RWPE2 (cell line): ENCODE measurements around the gene MEF2C.

ENCODE experiments used
- ATAC-seq: fragments of 200-7000 bp; cut with Tn5 transposase; 3 replicates; pipeline ENCODE4 v1.9.1; 2021; ENCODE audit warnings: low read depth
- DNase-seq: peaks from one replicate; pipeline ENCODE4 v3.0.0-alpha.2; 2020; ENCODE audit warnings: low spot score
- H3K27ac ChIP-seq: fragments of 450-650 bp; 2 replicates; pipeline ENCODE4 v1.5.1; 2017; ENCODE audit warnings: mild to moderate bottlenecking; ENCODE audit not compliant: poor library complexity, severe bottlenecking
- H3K27me3 ChIP-seq: fragments of 250-450 bp; sonication (Bioruptor Pico); 2 replicates; pipeline ENCODE4 v1.5.1; 2021; ENCODE audit warnings: mild to moderate bottlenecking, moderate library complexity; ENCODE audit not compliant: insufficient read depth, poor library complexity, severe bottlenecking
- H3K36me3 ChIP-seq: fragments of 250-450 bp; sonication (Bioruptor Pico); 2 replicates; pipeline ENCODE4 v1.5.1; 2020; ENCODE audit warnings: low read depth, mild to moderate bottlenecking, moderate library complexity
- H3K4me1 ChIP-seq: fragments of 250-450 bp; sonication (Bioruptor Pico); 2 replicates; pipeline ENCODE4 v1.5.1; 2021; ENCODE audit warnings: mild to moderate bottlenecking, moderate library complexity; ENCODE audit not compliant: insufficient read depth, poor library complexity, severe bottlenecking
- H3K4me3 ChIP-seq: fragments of 250-450 bp; sonication (Bioruptor Pico); 2 replicates; pipeline ENCODE4 v1.5.1; 2021; ENCODE audit warnings: mild to moderate bottlenecking, moderate library complexity; ENCODE audit not compliant: severe bottlenecking
- H3K9me3 ChIP-seq: fragments of 250-450 bp; sonication (Bioruptor Pico); 2 replicates; pipeline ENCODE4 v1.5.1; 2021; ENCODE audit warnings: mild to moderate bottlenecking, moderate library complexity; ENCODE audit not compliant: severe bottlenecking
- CTCF ChIP-seq: fragments of 450-650 bp; IDR thresholded peaks from one replicate; pipeline ENCODE4 v1.5.1; 2017; ENCODE audit warnings: mild to moderate bottlenecking, moderate library complexity; ENCODE audit not compliant: poor library complexity, severe bottlenecking

MEF2C gene

DNA sequence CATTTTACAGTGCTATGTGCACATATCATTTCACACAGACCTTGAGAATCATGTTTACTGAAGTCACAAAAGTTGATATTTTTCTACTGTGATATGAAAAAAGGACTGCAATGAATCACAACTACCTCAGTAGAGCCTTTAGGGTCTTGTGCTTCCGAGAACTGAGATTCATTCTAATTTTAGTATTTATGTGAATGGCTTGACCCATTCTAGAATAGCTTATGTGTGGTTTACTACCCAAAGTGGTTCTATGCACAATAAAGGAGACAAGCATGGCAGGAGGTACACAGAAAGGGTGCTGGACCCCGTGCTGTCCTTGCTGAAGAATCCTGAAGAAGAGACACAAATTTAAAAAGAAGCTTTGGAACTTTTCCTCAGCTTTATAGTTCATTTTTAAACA, 28.2 kb downstream of the MEF2C start:
- no peaks in the 10 kb centered on the region for H3K36me3 ChIP-seq
- no peaks in the 10 kb centered on the region for H3K4me1 ChIP-seq
- DNase-seq (no peak), ATAC-seq (no peak)
- H3K27me3 ChIP-seq: no peaks in the 10 kb centered on the region
- no peaks in the 10 kb centered on the region for H3K9me3 ChIP-seq
- H3K4me3 ChIP-seq: no peak overlapping the region
- TF ChIP-seq CTCF: no peak
- no peak overlapping the region for H3K27ac ChIP-seq

DNA sequence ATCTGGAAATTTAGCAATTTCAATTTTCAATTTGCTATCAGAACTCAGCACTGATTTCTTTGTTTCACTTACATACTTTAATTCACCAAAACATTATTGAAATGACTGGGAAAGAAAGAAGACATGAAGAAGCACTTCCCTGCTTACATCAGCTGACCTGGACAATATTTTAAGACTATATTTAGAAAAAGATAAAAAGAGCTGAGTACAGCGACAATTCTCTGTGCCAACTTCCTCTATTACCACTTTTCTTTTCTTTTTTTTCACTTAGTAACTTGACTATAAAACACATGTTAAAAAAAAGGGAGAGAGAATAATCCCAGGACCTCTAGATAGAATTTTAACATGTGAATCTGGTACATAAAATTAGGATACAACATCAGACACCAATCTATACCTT, 35.6 kb downstream of the MEF2C start:
- TF ChIP-seq CTCF: no peak
- H3K4me1 ChIP-seq: no peaks in the 10 kb centered on the region
- H3K27me3 ChIP-seq: no peaks in the 10 kb centered on the region
- DNase-seq (no peak), ATAC-seq (no peak)
- H3K9me3 ChIP-seq: peaks cover 2% of the 10 kb centered on the region
- no peak overlapping the region for H3K4me3 ChIP-seq
- no peaks in the 10 kb centered on the region for H3K36me3 ChIP-seq
- no peak overlapping the region for H3K27ac ChIP-seq

GRCh38 chr5:88846434-88846833, 36.5 kb downstream of the MEF2C start:
- peaks cover 2% of the 10 kb centered on the region for H3K9me3 ChIP-seq
- H3K27ac ChIP-seq: no peak overlapping the region
- no peaks in the 10 kb centered on the region for H3K36me3 ChIP-seq
- TF ChIP-seq CTCF: no peak
- no peaks in the 10 kb centered on the region for H3K4me1 ChIP-seq
- H3K4me3 ChIP-seq: no peak overlapping the region
- DNase-seq: no peak
- ATAC-seq: no peak
- H3K27me3 ChIP-seq: no peaks in the 10 kb centered on the region

GRCh38 chr5:88845081-88845697, 37.8 kb downstream of the MEF2C start:
- Histone ChIP-seq H3K36me3 (no peaks in the 10 kb centered on the region), H3K4me1 (no peaks in the 10 kb centered on the region), H3K9me3 (peaks cover 2% of the 10 kb centered on the region), H3K27me3 (no peaks in the 10 kb centered on the region), H3K27ac (no peak overlapping the region), H3K4me3 (no peak overlapping the region)
- DNase-seq (no peak), ATAC-seq (no peak)
- TF ChIP-seq CTCF: no peak

- H3K27me3 ChIP-seq: no peaks in the 10 kb centered on the region
- no peaks in the 10 kb centered on the region for H3K36me3 ChIP-seq
- no peak for TF ChIP-seq CTCF
- no peak overlapping the region for H3K27ac ChIP-seq
- H3K4me3 ChIP-seq: no peak overlapping the region
- DNase-seq (no peak), ATAC-seq (no peak)
- H3K9me3 ChIP-seq: no peaks in the 10 kb centered on the region
- no peaks in the 10 kb centered on the region for H3K4me1 ChIP-seq
Observed at GRCh38 chr5:88842784-88843183, 40.2 kb downstream of the MEF2C start.
